Left renal pelvis (tissue), 4 donors: Measurements from ENCODE around the gene PCDHB10. TPM values are rescaled to one million over a fixed set of nuclear protein-coding genes. Genes with fewer than 3 reads are reported as not detected.

Experiments used
- DNase-seq, 4 donors: peaks; one replicate each; pipeline ENCODE4 v3.0.0-alpha.2; 2013; ENCODE audit warnings: low read depth in 4 of 4, low spot score in 3 of 4
- polyA plus RNA-seq, 4 donors: library from polyadenylated mRNA; unstranded; fragments of 120-200 nt; gene quantifications; one replicate each; pipeline ENCODE4 v1.2.1, GENCODE V29; 2013; ENCODE audit not compliant: insufficient read length in 4 of 4

PCDHB10 gene
- polyA plus RNA-seq, 4 donors: 5.4 to 11.3 (median 8.3) TPM

DNA sequence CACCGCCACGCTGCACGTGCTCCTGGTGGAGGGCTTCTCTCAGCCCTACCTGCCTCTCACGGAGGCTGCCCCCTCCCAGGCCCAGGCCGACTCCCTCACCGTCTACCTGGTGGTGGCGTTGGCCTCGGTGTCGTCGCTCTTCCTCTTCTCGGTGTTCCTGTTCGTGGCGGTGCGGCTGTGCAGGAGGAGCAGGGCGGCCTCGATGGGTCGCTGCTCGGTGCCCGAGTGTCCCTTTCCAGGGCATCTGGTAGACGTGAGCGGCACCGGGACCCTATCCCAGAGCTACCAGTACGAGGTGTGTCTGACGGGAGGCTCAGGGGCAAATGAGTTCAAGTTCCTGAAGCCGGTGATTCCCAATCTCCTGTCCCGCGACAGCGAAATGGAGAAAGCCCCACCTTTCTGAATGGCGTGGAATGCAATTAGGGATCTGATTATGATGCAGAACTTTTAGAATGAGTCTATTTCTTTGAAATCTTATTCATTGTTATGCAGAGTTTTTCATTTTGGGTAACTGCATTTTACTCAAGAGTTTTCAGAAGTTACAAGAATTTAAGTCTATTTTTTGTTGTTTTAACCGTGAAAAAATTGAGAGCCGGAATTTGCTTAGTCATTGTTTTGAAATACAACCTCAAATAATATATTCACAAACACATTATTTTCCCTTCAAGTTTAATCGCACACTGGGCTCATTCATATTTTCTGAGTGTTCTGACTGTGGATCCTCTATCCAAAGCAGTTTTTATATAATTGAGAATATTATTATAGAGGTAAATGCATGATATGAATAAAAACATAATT is 44.6 kb downstream of the PCDHB10 start:
- no peak for DNase-seq

DNA sequence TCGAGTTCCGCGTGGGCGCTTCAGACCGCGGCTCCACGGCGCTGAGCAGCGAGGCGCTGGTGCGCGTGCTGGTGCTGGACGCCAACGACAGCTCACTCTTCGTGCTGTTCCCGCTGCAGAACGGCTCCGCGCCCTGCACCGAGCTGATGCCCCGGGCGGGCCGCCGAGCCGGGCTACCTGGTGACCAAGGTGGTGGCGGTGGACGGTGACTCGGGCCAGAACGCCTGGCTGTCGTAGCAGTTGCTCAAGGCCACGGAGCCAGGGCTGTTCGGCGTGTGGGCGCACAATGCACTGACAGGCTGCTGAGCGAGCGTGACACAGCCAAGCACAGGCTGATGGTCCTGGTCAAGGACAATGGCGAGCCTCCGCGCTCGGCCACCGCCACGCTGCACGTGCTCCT is 49.3 kb downstream of the PCDHB10 start:
- no peak for DNase-seq

Other genes starting within 250 kb of the PCDHB10 start
- gene PCDHAC2, start 225.9 kb upstream of the PCDHB10 start, polyA plus RNA-seq: 1 to 10 TPM in 2 of 4 donors, under 1 TPM in 2; 0.62 to 1.6 (median 1.0) TPM
- gene PCDHB1, start 141.0 kb upstream of the PCDHB10 start, polyA plus RNA-seq: under 1 TPM; 0.04 to 0.15 (median 0.10) TPM
- gene PCDHB2, start 97.7 kb upstream of the PCDHB10 start, polyA plus RNA-seq: 1 to 10 TPM; 3.5 to 7.9 (median 6.0) TPM
- gene PCDHB3, start 91.9 kb upstream of the PCDHB10 start, polyA plus RNA-seq: 1 to 10 TPM; 3.0 to 4.9 (median 3.5) TPM
- gene PCDHB4, start 70.5 kb upstream of the PCDHB10 start, polyA plus RNA-seq: 1 to 10 TPM; 1.3 to 5.8 (median 2.2) TPM
- gene PCDHB5, start 57.1 kb upstream of the PCDHB10 start, polyA plus RNA-seq: 10 to 100 TPM in 1 of 4 donors, 1 to 10 TPM in 3; 5.6 to 10.5 (median 8.0) TPM
- 1 to 10 TPM; 2.5 to 4.5 (median 3.4) TPM for gene PCDHB6, start 42.3 kb upstream of the PCDHB10 start, polyA plus RNA-seq
- 1 to 10 TPM; 4.0 to 7.9 (median 5.6) TPM for gene PCDHB7, start 19.7 kb upstream of the PCDHB10 start, polyA plus RNA-seq
- gene PCDHB8, start 14.6 kb upstream of the PCDHB10 start, polyA plus RNA-seq: 1 to 10 TPM; 1.2 to 3.5 (median 2.7) TPM
- gene PCDHB16, start 10.0 kb upstream of the PCDHB10 start, polyA plus RNA-seq: 1 to 10 TPM; 4.9 to 8.4 (median 5.7) TPM
- 1 to 10 TPM; 3.7 to 5.1 (median 4.5) TPM for gene PCDHB9, start 5.2 kb upstream of the PCDHB10 start, polyA plus RNA-seq
- gene PCDHB11, start 7.3 kb downstream of the PCDHB10 start, polyA plus RNA-seq: 1 to 10 TPM; 4.9 to 7.0 (median 6.5) TPM
- 1 to 10 TPM; 4.9 to 8.6 (median 5.5) TPM for gene PCDHB12, start 16.4 kb downstream of the PCDHB10 start, polyA plus RNA-seq
- 1 to 10 TPM; 5.5 to 8.1 (median 5.9) TPM for gene PCDHB13, start 21.6 kb downstream of the PCDHB10 start, polyA plus RNA-seq
- gene PCDHB14, start 31.0 kb downstream of the PCDHB10 start, polyA plus RNA-seq: 10 to 100 TPM in 3 of 4 donors, 1 to 10 TPM in 1; 9.9 to 13.5 (median 10.6) TPM
- 10 to 100 TPM; 14.7 to 17.6 (median 16.6) TPM for gene PCDHB15, start 53.0 kb downstream of the PCDHB10 start, polyA plus RNA-seq
- gene SLC25A2, start 111.7 kb downstream of the PCDHB10 start, polyA plus RNA-seq: under 1 TPM in 1 of 4 donors, not detected in 3; 0.17 TPM
- 100 to 1,000 TPM; 142 to 184 (median 157) TPM for gene TAF7, start 128.4 kb downstream of the PCDHB10 start, polyA plus RNA-seq
- gene PCDHGA1, start 138.2 kb downstream of the PCDHB10 start, polyA plus RNA-seq: 1 to 10 TPM in 1 of 4 donors, under 1 TPM in 3; 0.47 to 1.1 (median 0.84) TPM
- 10 to 100 TPM in 1 of 4 donors, 1 to 10 TPM in 3; 5.0 to 12.8 (median 7.0) TPM for gene PCDHGA2, start 146.4 kb downstream of the PCDHB10 start, polyA plus RNA-seq
- gene PCDHGA3, start 151.5 kb downstream of the PCDHB10 start, polyA plus RNA-seq: 1 to 10 TPM; 2.3 to 6.2 (median 3.8) TPM
- gene PCDHGB1, start 157.7 kb downstream of the PCDHB10 start, polyA plus RNA-seq: 1 to 10 TPM; 1.7 to 2.1 (median 1.9) TPM
- gene PCDHGA4, start 162.7 kb downstream of the PCDHB10 start, polyA plus RNA-seq: 1 to 10 TPM; 2.3 to 4.6 (median 2.4) TPM
- gene PCDHGB2, start 167.6 kb downstream of the PCDHB10 start, polyA plus RNA-seq: 1 to 10 TPM; 3.5 to 5.2 (median 3.8) TPM
- 1 to 10 TPM; 2.2 to 6.1 (median 2.6) TPM for gene PCDHGA5, start 171.8 kb downstream of the PCDHB10 start, polyA plus RNA-seq
- 1 to 10 TPM; 1.5 to 2.8 (median 2.3) TPM for gene PCDHGB3, start 177.9 kb downstream of the PCDHB10 start, polyA plus RNA-seq
- 10 to 100 TPM in 1 of 4 donors, 1 to 10 TPM in 3; 4.9 to 11.1 (median 7.1) TPM for gene PCDHGA6, start 181.5 kb downstream of the PCDHB10 start, polyA plus RNA-seq
- gene PCDHGA7, start 190.4 kb downstream of the PCDHB10 start, polyA plus RNA-seq: 1 to 10 TPM; 1.8 to 2.5 (median 2.1) TPM
- 1 to 10 TPM; 5.0 to 7.4 (median 5.5) TPM for gene PCDHGB4, start 195.3 kb downstream of the PCDHB10 start, polyA plus RNA-seq
- under 1 TPM; 0.40 to 0.56 (median 0.44) TPM for gene PCDHGA8, start 200.3 kb downstream of the PCDHB10 start, polyA plus RNA-seq
- gene PCDHGB5, start 205.6 kb downstream of the PCDHB10 start, polyA plus RNA-seq: 10 to 100 TPM in 1 of 4 donors, 1 to 10 TPM in 3; 9.6 to 10.3 (median 9.8) TPM
- 10 to 100 TPM in 1 of 4 donors, 1 to 10 TPM in 3; 4.9 to 10.1 (median 6.6) TPM for gene PCDHGA9, start 210.4 kb downstream of the PCDHB10 start, polyA plus RNA-seq
- gene PCDHGB6, start 215.7 kb downstream of the PCDHB10 start, polyA plus RNA-seq: 10 to 100 TPM in 1 of 4 donors, 1 to 10 TPM in 3; 6.2 to 12.1 (median 8.4) TPM
- gene PCDHGA10, start 220.6 kb downstream of the PCDHB10 start, polyA plus RNA-seq: 1 to 10 TPM; 3.1 to 4.7 (median 3.5) TPM
- gene PCDHGB7, start 225.3 kb downstream of the PCDHB10 start, polyA plus RNA-seq: 10 to 100 TPM; 13.7 to 16.9 (median 16.3) TPM
- 1 to 10 TPM; 4.3 to 5.2 (median 4.6) TPM for gene PCDHGA11, start 228.7 kb downstream of the PCDHB10 start, polyA plus RNA-seq
- 1 to 10 TPM; 1.4 to 2.1 (median 1.7) TPM for gene PCDHGA12, start 238.2 kb downstream of the PCDHB10 start, polyA plus RNA-seq